GM12874 (cell line): ENCODE results near the gene APBA3.

ENCODE experiments used
- CTCF ChIP-seq: IDR thresholded peaks from 2 replicates; pipeline ENCODE4 v1.5.1; 2011; ENCODE audit warnings: low read depth, mild to moderate bottlenecking, control low read depth, low read length, moderate library complexity; ENCODE audit not compliant: insufficient read depth

APBA3 gene

GRCh38 chr19:3785451-3785937 is 24.0 kb upstream of the APBA3 start:
- no peak for TF ChIP-seq CTCF

GRCh38 chr19:3784607-3785450 is 23.3 kb upstream of the APBA3 start:
- no peak for TF ChIP-seq CTCF

GRCh38 chr19:3783660-3784584 is 22.4 kb upstream of the APBA3 start:
- TF ChIP-seq CTCF = no peak

GRCh38 chr19:3782903-3783302 is 21.4 kb upstream of the APBA3 start:
- TF ChIP-seq CTCF = no peak

GRCh38 chr19:3782330-3782729 is 20.8 kb upstream of the APBA3 start:
- TF ChIP-seq CTCF = no peak

DNA sequence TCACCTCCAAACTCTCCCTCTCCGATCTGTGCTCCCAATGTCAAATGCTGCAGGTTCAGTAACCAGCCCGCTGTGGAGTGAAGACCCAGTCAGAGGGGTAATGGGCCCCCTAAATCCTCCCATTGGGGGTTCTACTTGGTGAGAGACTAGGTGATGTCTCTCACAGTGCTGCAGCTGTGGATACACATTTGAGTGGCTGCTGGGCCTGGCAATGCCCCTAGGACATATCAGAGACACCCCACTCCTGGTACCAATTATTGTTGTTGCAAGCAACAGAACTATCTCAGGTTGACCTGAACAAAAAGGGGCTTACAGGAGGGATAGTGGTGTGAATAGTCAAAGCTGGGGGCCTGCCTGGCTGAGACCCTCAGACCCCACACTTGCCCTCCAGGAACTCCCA is 20.1 kb upstream of the APBA3 start:
- TF ChIP-seq CTCF = no peak

GRCh38 chr19:3780786-3781304 is 19.4 kb upstream of the APBA3 start:
- TF ChIP-seq CTCF = no peak
